Trophoblast cell (in vitro differentiated cells and primary cell): Measurements from ENCODE around the gene BPHL.
"Not testable (repeated sequence)": the region's sequence is repeated elsewhere in the genome, so short reads cannot be mapped to it uniquely, and the experiment has no call there.

Source experiments
- DNase-seq, 2 donors: peaks; one replicate each; pipeline ENCODE4 v3.0.0-alpha.2; 2016
- H2AFZ ChIP-seq: 2 replicates; pipeline ENCODE4 v1.6.1; 2013; ENCODE audit warnings: low read length, moderate library complexity, mild to moderate bottlenecking; ENCODE audit not compliant: insufficient read depth, poor library complexity
- H2AK5ac ChIP-seq: 2 replicates; pipeline ENCODE4 v1.6.1; 2013; ENCODE audit warnings: mild to moderate bottlenecking, low read length
- H2BK120ac ChIP-seq: 2 replicates; pipeline ENCODE4 v1.6.1; 2013; ENCODE audit warnings: low read length, mild to moderate bottlenecking, moderate library complexity; ENCODE audit not compliant: insufficient read depth, poor library complexity
- H2BK12ac ChIP-seq: 2 replicates; pipeline ENCODE4 v1.6.1; 2013; ENCODE audit warnings: mild to moderate bottlenecking, low read length, moderate library complexity
- H2BK5ac ChIP-seq: 2 replicates; pipeline ENCODE4 v1.6.1; 2013; ENCODE audit warnings: low read length, low read depth, moderate library complexity, mild to moderate bottlenecking; ENCODE audit not compliant: poor library complexity
- H3K14ac ChIP-seq: 2 replicates; pipeline ENCODE4 v1.6.1; 2013; ENCODE audit warnings: mild to moderate bottlenecking, low read length
- H3K18ac ChIP-seq: 2 replicates; pipeline ENCODE4 v1.6.1; 2013; ENCODE audit warnings: mild to moderate bottlenecking, low read length
- H3K23ac ChIP-seq: 2 replicates; pipeline ENCODE4 v1.6.1; 2013; ENCODE audit warnings: low read length
- H3K27ac ChIP-seq: 2 replicates; pipeline ENCODE4 v1.5.1; 2013; ENCODE audit warnings: low read depth, mild to moderate bottlenecking, inconsistent platforms, low read length, moderate library complexity
- H3K27me3 ChIP-seq: 2 replicates; pipeline ENCODE4 v1.6.1; 2013; ENCODE audit warnings: inconsistent platforms, mild to moderate bottlenecking, low read length, moderate library complexity; ENCODE audit not compliant: insufficient read depth
- H3K36me3 ChIP-seq, 2 experiments: 1 replicate in 1 of 2; 2 replicates in 1 of 2; pipeline ENCODE4 v1.6.1; 2013; ENCODE audit warnings: low read length in 2 of 2, mild to moderate bottlenecking in 2 of 2, moderate library complexity in 1 of 2; ENCODE audit not compliant: insufficient read depth in 2 of 2, control insufficient read depth in 1 of 2
- H3K4ac ChIP-seq: 2 replicates; pipeline ENCODE4 v1.6.1; 2013; ENCODE audit warnings: low read depth, mild to moderate bottlenecking, low read length, moderate library complexity
- H3K4me1 ChIP-seq, 2 experiments: 1 replicate in 1 of 2; 2 replicates in 1 of 2; pipeline ENCODE4 v1.6.1; 2013; ENCODE audit warnings: low read length in 2 of 2, mild to moderate bottlenecking in 2 of 2, moderate library complexity in 1 of 2; ENCODE audit not compliant: insufficient read depth in 2 of 2, control insufficient read depth in 1 of 2
- H3K4me2 ChIP-seq: 2 replicates; pipeline ENCODE4 v1.6.1; 2013; ENCODE audit warnings: inconsistent platforms, mild to moderate bottlenecking, low read length, moderate library complexity
- H3K4me3 ChIP-seq: 2 replicates; pipeline ENCODE4 v1.5.1; 2013; ENCODE audit warnings: mild to moderate bottlenecking, low read depth, low read length, inconsistent platforms
- H3K79me1 ChIP-seq: one replicate; pipeline ENCODE4 v1.6.1; 2013; ENCODE audit warnings: low read length
- H3K79me2 ChIP-seq: 2 replicates; pipeline ENCODE4 v1.6.1; 2013; ENCODE audit warnings: low read length, mild to moderate bottlenecking; ENCODE audit not compliant: control insufficient read depth, insufficient read depth, poor library complexity
- H3K9ac ChIP-seq: 2 replicates; pipeline ENCODE4 v1.6.1; 2013; ENCODE audit warnings: mild to moderate bottlenecking, low read length
- H3K9me3 ChIP-seq: 2 replicates; pipeline ENCODE4 v1.6.1; 2013; ENCODE audit warnings: low read depth, mild to moderate bottlenecking, control low read depth, inconsistent platforms, low read length; ENCODE audit not compliant: insufficient read depth
- H4K12ac ChIP-seq: 2 replicates; pipeline ENCODE4 v1.6.1; 2013; ENCODE audit warnings: low read depth, mild to moderate bottlenecking, low read length, moderate library complexity
- H4K8ac ChIP-seq: 2 replicates; pipeline ENCODE4 v1.6.1; 2013; ENCODE audit warnings: low read depth, mild to moderate bottlenecking, low read length, moderate library complexity
- H4K91ac ChIP-seq: one replicate; pipeline ENCODE4 v1.6.1; 2013; ENCODE audit warnings: low read depth, mild to moderate bottlenecking, low read length, moderate library complexity
- WGBS: extraction: QIAGEN DNeasy Blood & Tissue Kit; methylation state at CpG from one replicate; pipeline ENCODE4 v1.1.7; 2013; ENCODE audit warnings: missing lambda C conversion rate; ENCODE audit not compliant: insufficient read length, insufficient coverage; ENCODE audit errors: extremely low coverage; 5-methylcytosine and 5-hydroxymethylcytosine counted together

BPHL gene

GRCh38 chr6:3075772-3076113, 42.8 kb upstream of the BPHL start:
- Histone ChIP-seq H3K18ac (no peak overlapping the region), H2AK5ac (no peak overlapping the region), H3K4me3 (no peak overlapping the region), H3K36me3 (peaks cover 12 to 27% of the 10 kb centered on the region in 2 experiments), H2BK5ac (no peak overlapping the region), H3K27ac (no peak overlapping the region), H4K91ac (no peak overlapping the region), H3K79me2 (peaks cover 5% of the 10 kb centered on the region), H4K8ac (no peak overlapping the region), H3K4me2 (no peak overlapping the region), H3K14ac (no peak overlapping the region), H2BK12ac (no peak overlapping the region), H3K4me1 (peaks cover 0 to 2% of the 10 kb centered on the region in 2 experiments), H3K9ac (no peak overlapping the region), H3K4ac (no peak overlapping the region), H3K9me3 (no peaks in the 10 kb centered on the region), H2AFZ (no peak overlapping the region), H3K79me1 (no peaks in the 10 kb centered on the region), H3K27me3 (no peaks in the 10 kb centered on the region), H4K12ac (no peak overlapping the region), H2BK120ac (no peak overlapping the region), H3K23ac (no peak overlapping the region)
- no CpG with 5 or more reads among the region's 4 CpGs for WGBS
- DNase-seq = no peak

DNA sequence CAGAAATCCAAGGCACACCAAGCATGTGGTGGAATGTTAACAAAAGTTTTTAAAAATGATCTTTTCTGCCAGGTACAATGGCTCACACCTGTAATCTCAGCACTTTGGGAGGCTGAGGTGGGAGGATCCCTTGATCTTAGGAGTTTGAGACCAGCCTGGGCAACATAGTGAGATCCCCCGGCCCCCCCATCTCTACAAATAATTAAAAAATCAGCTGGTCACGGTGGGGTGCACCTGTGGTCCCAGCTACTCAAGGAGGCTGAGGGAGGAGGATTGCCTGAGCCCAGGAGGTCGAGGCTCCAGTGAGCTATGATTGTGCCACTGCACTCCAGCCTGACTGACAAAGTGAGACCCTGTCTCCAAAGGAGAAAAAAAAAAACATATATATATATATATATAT, 42.2 kb upstream of the BPHL start:
- no peak for DNase-seq
- Histone ChIP-seq H3K79me1 (no peaks in the 10 kb centered on the region), H3K9ac (no peak overlapping the region), H2AFZ (no peak overlapping the region), H3K4me3 (no peak overlapping the region), H2AK5ac (no peak overlapping the region), H3K79me2 (peaks cover 5% of the 10 kb centered on the region), H3K4me2 (no peak overlapping the region), H3K14ac (no peak overlapping the region), H4K8ac (no peak overlapping the region), H4K91ac (no peak overlapping the region), H2BK120ac (no peak overlapping the region), H3K9me3 (no peaks in the 10 kb centered on the region), H4K12ac (no peak overlapping the region), H3K36me3 (peaks cover 12 to 31% of the 10 kb centered on the region in 2 experiments), H3K4ac (no peak overlapping the region), H2BK12ac (no peak overlapping the region), H3K23ac (no peak overlapping the region), H3K4me1 (peaks cover 0 to 2% of the 10 kb centered on the region in 2 experiments), H2BK5ac (no peak overlapping the region), H3K27ac (no peak overlapping the region), H3K18ac (no peak overlapping the region), H3K27me3 (no peaks in the 10 kb centered on the region)
- WGBS = no CpG with 5 or more reads among the region's 3 CpGs

- Histone ChIP-seq H3K4ac (no peak overlapping the region), H3K79me1 (no peaks in the 10 kb centered on the region), H4K91ac (no peak overlapping the region), H3K23ac (no peak overlapping the region), H3K18ac (no peak overlapping the region), H2AK5ac (no peak overlapping the region), H3K36me3 (peaks cover 12 to 37% of the 10 kb centered on the region in 2 experiments), H2BK120ac (no peak overlapping the region), H3K79me2 (peaks cover 5% of the 10 kb centered on the region), H2BK5ac (no peak overlapping the region), H3K4me3 (no peak overlapping the region), H3K4me1 (peaks cover 0 to 2% of the 10 kb centered on the region in 2 experiments), H3K27me3 (no peaks in the 10 kb centered on the region), H2AFZ (no peak overlapping the region), H2BK12ac (no peak overlapping the region), H4K12ac (no peak overlapping the region), H3K9ac (no peak overlapping the region), H4K8ac (no peak overlapping the region), H3K27ac (no peak overlapping the region), H3K14ac (no peak overlapping the region), H3K4me2 (no peak overlapping the region), H3K9me3 (no peaks in the 10 kb centered on the region)
- DNase-seq = no peak
- no CpG with 5 or more reads among the region's 9 CpGs for WGBS
Observed at GRCh38 chr6:3077430-3077829, 41.1 kb upstream of the BPHL start.

DNA sequence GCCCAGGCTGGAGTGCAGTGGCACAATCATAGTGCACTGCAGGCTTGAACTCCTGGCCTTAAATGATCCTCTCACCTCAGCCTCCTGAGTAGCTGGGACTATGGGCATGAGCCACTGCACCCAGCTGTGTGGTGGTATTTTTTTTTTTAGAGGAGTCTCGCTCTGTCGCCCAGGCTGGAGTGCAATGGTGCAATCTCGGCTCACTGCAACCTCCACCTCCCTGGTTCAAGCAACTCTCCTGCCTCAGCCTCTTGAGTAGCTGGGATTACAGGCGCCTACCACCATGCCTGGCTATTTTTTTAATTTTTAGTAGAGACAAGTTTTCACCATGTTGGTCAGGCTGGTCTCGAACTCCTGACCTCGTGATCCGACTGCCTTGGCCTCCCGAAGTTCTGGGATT, 39.6 kb upstream of the BPHL start:
- not testable (repeated sequence) for H2AK5ac ChIP-seq, H3K18ac ChIP-seq, H3K9me3 ChIP-seq, H3K14ac ChIP-seq, H4K91ac ChIP-seq, H4K12ac ChIP-seq, H3K27ac ChIP-seq, H3K4ac ChIP-seq, DNase-seq, H4K8ac ChIP-seq, H3K79me1 ChIP-seq, H3K4me1 ChIP-seq, H2BK120ac ChIP-seq, H2BK5ac ChIP-seq, H2BK12ac ChIP-seq, H3K23ac ChIP-seq, H3K4me3 ChIP-seq, H3K4me2 ChIP-seq, H2AFZ ChIP-seq, H3K9ac ChIP-seq, H3K79me2 ChIP-seq, H3K27me3 ChIP-seq
- peaks cover 15 to 48% of the 10 kb centered on the region in 2 experiments for H3K36me3 ChIP-seq
- WGBS = no CpG with 5 or more reads among the region's 8 CpGs
